Hematopoietic multipotent progenitor cell treated with erythropoietin and hydrocortisone succinate and interleukin-3 and kit ligand, for 6 days (in vitro differentiated cells): Measurements from ENCODE around the gene CACNA1C.

Source experiments
- DNase-seq: peaks from one replicate; pipeline ENCODE4 v3.0.0-alpha.2; 2015

CACNA1C gene

GRCh38 chr12:2654311-2654710 is 601.5 kb downstream of the CACNA1C start:
- no peak for DNase-seq

- no peak for DNase-seq
These were observed 602.0 kb downstream of the CACNA1C start for GRCh38 chr12:2654741-2655140.

GRCh38 chr12:2662524-2662923 is 609.7 kb downstream of the CACNA1C start:
- DNase-seq = no peak

DNA sequence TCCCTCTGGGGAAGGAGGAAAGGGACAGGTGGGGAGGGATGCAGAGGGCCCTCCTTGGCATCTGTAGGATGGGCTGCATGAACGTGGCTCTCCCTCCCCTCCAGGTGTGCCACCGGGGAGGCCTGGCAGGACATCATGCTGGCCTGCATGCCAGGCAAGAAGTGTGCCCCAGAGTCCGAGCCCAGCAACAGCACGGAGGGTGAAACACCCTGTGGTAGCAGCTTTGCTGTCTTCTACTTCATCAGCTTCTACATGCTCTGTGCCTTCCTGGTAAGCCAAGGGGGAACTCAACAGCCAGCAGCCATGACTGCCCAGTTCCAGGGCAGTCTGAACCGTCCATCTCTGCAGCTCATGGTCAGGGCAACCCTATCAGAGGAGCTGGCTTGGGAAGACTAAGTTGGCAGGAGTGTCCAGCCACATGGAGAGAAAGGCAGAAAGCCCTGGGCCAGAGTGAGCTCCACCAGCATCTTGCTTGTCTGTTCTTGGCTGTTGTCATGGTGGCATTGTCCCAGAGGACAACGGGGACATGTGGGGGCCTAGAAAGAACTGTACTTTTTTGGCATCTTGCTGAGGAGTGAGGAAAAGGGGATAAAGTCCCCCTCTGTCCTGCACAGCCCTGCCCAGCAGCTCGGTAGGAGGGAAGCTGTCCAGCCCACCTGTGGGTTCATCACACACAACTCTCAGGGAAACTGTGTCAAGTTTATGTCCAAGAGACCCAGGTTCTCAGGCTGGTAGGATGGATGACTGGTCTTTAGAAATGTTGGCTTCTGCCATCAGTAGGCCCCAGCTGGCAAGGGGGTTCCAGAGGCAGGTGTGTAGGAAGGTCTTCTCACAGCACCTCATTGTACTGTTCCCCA is 612.2 kb downstream of the CACNA1C start:
- DNase-seq = no peak

- DNase-seq = no peak
These were observed 613.6 kb downstream of the CACNA1C start for GRCh38 chr12:2666411-2666810.

DNA sequence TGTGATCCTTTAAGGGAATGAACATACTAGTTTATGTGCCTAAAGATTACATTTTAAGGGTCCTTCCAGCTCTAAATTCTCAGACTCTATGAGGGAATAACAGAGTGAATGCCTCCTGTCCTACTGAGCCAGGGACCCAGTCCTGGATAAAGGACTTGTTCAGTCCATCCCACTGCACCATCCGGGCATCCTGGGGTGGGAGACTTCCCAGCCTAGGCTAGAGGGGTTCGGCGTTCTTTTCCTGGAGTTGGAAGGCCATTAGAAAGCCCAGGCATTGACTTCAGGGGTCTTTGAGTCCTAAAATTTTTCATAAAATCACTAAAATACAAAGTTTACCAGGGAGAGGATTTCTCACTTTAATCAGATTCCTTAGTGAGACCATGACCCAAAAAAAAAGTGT is 614.1 kb downstream of the CACNA1C start:
- DNase-seq = no peak

GRCh38 chr12:2667716-2668440 is 615.1 kb downstream of the CACNA1C start:
- DNase-seq = no peak

DNA sequence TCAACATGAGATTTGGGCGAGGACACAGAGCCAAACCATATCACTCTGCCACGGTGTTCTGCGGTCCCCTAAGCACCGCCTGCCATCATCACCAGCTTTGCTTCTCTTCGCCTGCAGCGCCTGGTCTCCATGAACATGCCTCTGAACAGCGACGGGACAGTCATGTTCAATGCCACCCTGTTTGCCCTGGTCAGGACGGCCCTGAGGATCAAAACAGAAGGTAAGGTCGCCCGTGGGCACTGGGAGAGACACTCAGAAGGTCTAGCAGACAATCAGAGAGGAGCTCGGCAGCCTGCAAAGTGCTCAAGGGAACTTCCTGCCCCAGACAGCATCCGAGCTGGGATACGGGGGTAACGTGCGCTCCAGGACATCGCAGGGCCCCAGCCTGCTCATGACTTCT is 616.0 kb downstream of the CACNA1C start:
- no peak for DNase-seq

GRCh38 chr12:2669560-2669959 is 616.8 kb downstream of the CACNA1C start:
- DNase-seq = no peak

DNA sequence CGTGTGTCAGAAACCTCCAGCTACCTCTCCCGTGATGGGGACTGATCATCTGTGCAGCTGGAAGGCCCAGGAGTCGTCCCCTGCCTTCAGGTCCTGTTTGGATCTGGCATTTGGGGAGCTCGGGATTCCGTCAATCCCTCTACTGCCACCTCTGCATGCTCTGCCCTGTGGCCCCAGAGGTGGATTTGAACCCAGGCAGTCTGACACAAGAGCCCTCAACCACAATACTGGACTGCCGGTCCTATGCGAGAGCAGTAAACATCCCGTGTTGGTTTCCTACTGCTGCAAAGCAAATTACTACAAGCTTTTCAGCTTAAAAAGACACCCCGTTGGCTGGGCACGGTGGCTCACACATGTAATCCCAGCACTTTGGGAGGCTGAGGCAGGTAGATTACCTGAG is 620.1 kb downstream of the CACNA1C start:
- DNase-seq = no peak

GRCh38 chr12:2673966-2674810 is 621.4 kb downstream of the CACNA1C start:
- no peak for DNase-seq

DNA sequence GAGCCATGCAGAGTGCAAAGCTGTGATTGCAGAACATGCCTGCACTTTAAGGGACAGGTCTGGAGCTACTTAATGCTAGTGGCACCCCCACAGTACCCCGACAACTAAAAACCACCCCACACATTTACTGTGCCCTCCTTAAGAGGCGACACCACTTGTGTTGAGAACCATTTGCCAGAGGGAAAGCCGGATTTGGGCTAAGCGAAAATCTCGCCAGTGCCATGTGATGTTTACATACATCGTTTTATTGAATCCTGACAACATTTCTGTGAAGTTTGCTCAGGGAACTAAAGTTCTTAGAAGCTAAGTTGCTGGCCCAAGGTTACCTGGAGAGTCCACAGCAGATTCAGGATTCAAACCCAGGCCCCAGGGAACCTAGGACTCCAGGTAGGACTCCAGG is 623.0 kb downstream of the CACNA1C start:
- DNase-seq = no peak

- no peak for DNase-seq
These were observed 624.5 kb downstream of the CACNA1C start for GRCh38 chr12:2677142-2677880.

DNA sequence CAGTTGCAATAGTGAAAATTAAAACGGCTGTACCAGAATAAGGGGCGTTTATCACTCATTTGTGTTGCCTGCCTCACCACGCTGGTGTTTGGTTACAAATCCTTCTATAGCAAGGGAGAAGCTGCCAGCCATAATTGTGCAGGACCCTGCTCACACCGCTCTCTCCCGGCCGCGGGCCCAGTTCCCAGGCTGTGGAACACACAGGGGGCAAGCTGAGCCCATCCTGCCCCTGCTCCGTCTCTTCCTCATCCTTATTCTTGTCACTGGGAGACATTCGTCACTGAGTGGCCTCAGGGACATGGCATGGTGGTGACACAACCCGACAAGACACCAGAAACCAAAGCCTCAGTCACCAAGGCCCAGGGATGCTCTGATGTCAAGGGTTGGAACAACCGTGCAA is 625.6 kb downstream of the CACNA1C start:
- DNase-seq = no peak

DNA sequence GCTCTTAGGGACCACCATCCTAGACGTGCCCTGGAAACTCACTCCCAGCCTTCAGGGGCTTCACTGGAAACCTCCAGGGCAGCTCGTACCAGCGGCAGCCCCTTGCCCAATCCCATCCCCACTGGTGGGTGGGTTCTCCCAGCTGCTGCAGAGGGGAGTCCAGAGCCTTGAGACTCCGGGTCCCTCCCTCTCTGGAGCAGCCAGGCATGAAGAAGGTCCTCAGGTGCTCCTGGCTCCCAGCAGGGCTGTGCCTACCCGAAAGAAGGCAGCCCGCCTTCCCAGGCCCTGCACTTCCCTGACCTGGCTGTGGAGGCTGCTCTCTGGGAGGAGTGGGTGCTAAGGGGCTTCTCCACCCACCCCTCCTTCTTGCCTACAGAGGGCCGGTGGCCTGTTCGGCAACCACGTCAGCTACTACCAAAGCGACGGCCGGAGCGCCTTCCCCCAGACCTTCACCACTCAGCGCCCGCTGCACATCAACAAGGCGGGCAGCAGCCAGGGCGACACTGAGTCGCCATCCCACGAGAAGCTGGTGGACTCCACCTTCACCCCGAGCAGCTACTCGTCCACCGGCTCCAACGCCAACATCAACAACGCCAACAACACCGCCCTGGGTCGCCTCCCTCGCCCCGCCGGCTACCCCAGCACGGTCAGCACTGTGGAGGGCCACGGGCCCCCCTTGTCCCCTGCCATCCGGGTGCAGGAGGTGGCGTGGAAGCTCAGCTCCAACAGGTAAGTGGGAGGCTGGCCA is 626.5 kb downstream of the CACNA1C start:
- DNase-seq = no peak

DNA sequence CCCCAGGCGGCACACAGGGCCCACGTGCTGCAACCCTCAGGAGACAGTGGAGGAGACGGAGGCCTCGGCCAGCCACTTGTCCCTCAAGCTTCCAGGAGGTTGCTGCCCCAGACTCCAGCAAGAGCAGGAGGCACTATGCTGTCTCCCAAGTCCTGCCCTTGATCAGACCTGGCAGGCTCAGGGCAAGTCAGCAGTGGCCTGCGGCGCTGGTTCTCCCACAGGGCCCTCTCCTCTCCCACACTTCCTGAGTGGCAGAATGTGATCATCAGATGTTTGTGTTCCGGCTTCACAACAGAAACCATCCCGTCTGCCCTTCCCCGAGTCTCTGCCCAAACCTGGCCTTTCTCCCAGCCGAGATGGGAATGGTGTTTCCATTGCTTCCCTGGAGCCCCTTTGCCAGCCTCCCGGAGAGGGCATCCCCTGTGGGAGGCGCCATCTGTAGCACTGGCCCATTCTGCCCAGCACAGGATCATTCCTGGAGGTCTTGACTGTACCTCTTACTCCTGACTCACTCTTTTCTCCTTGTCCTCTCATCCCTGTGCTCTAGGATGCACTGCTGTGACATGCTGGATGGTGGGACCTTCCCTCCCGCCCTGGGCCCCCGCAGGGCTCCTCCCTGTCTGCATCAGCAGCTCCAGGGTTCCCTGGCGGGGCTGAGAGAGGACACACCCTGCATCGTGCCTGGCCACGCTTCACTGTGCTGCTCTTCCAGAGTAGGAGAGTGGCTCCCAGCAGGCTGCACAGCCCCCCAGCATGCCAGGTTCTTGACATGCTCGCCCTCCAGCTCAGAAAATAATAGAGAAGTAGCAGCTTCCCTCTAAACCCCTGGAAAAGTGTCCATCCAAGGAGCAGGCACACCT is 627.3 kb downstream of the CACNA1C start:
- DNase-seq = no peak

DNA sequence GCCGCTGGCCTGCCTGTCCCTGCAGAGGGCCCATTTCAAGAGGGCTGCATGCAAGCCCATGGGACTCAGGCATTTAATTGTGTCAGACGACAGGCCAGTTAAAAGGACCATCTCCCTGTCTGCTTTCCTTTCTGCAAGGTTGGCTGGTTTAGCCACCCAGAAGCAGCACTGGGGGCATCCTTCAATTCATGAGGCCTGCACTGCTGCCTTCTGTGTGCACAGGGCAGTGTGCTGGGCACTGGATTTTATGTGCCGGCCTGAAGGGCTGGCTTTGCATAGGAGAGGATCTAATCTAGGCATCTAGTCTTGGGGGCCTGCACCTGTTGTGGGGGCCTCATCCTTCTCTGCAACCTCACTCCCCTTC is 627.9 kb downstream of the CACNA1C start:
- DNase-seq = no peak

DNA sequence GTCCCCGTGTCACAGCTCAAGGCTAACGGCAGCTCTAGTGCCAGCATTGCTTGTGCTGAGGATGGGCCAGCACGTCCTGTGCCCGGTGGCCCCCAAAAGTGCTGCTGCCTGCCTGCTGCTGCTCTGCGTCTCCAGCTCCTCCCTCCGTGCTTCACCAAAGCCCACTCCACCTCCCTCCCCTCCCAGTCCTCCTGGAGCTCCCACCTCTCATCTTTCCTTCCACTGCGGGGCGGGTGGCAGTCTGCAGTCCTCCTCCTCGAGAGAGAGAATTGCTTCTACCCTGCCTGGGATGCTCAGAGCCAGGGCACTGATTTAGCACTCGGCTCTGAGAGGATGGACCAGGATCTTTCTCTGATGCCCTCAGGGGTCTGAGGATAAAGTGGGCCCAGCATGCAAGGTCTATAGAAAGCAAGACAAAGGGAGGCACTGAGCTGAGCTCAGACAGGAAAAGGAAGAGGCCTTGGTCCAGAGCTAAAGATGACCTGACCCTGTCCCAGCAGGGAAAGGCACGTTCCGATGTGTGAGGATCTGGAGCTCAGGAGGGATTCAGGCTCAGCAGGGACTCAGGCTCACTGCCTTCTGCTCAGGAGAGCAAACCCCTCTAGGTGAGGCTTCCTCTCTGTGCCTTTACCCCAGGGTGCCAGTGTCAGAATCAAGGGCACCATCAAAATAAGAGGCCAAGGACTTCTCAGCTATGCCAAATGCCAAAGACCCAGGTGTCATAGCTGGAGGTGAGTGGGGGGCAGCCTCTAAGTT is 628.8 kb downstream of the CACNA1C start:
- no peak for DNase-seq

DNA sequence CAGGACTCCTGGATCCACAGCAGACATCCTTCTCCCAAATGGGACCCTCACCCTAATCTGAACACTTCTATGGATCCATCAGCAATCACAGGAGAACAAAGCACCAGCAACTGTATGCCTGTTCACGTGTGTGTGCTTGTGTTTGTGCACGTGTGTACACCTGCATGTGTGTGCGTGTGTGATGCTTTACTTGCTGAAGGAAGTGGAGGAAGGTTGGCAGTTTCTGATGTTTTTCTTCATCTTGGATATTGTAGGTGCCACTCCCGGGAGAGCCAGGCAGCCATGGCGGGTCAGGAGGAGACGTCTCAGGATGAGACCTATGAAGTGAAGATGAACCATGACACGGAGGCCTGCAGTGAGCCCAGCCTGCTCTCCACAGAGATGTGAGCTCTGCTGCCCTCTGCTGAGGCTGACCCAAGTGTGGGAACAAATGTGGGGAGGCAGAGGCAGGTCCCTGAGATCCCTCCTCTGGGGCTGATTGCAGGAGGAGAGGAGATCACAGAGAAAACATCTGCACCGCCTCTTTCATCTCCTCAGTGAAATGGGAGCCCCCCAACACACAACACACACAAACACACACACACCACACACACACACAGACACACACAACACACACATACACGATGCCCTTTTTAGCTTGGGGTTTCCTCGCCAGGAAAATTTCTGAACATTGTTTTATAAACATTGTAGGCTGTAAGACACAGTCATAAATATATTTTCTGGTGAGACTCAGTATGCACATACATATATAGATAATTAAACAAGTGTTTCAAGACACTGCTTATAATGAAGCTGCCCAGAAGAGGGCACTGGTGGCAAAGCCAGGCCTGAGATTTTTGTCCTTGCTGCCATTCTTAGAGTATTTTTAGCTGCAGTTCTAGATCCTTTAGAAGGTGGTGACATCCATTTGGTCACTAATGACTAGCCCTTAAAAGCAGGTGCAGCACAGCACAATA is 629.8 kb downstream of the CACNA1C start:
- peak; percentile 90 for DNase-seq
